ENCODE data around the gene EDA.
"Not testable (repeated sequence)": the region's sequence is repeated elsewhere in the genome, so short reads cannot be mapped to it uniquely, and the experiment has no call there.

EDA gene

DNA sequence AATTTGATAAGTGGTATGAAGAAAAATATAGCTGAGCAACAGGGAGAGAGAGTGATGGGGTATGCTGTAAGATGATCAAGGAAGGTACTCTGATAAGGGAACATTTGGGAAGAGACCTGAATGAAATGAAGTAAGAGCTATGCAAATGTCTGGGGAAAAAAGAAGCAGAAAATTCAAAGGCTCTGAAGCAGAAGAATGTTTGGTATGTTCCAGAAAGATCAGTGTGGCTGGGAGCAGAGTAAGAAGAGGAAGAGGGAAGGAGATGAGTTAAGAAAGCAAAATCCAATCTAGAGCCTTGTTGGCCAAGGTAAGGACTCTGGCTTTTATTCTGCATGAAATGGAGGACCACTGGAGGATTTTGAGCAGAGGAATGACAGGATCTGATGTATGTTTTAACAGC lies 343.8 kb downstream of the EDA start:
- DNase-seq (ENCODE audit: low read depth): no peak

DNA sequence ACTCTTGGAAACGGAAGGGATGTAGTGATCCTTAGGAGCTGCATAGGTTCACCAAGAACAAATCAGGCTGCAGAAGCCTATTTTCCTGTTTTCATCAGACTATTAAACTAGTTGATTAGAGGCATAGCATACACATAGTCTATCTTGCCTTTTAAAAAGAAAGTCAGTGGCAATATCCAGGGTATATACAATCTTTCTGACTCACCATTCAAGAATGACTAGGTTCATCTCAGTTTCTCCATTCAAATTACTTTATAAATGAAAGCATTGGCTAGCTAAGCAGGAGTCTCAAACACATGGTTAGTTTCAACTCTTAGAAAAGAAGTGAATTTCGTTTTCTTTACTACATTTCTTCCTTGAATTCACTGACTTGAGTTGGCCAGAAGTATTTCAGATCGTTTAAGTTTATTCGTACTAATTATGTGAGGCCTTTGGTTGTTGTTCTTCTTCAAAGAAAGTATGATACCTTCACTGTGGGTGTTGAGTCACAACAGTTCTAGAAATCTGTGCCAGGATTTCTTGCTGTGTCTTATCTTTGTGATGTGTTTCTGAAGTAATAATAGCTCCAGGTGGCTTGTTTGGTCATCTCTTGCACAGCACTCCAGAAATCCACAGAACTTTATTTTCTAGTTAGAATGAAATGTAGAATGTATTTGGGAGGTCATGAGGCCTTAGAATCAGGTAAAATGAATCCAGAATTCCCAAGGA lies 345.6 kb downstream of the EDA start:
- no peak for DNase-seq (ENCODE audit: low read depth)

DNA sequence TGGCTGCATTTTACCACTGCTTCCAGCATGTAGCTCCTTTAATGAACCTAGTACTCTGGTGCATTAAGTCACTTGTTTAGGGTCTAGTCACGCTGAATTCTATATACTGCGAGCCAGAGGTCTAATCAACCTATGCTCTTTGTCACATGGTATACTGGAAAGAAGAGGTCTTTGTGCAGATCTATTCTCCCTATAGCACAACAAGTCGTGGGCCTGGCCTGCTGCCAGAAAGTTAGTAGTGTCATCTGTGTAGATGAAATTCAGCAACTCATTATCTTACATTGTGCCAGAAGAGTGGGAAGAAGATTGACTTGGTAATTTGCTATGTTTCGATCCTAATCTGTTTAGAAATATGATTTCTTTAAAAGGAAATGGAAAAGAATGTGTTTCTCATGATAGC lies 353.0 kb downstream of the EDA start:
- DNase-seq (ENCODE audit: low read depth): no peak

GRCh38 chrX:69969460-69969859 lies 353.5 kb downstream of the EDA start:
- DNase-seq (ENCODE audit: low read depth): no peak

DNA sequence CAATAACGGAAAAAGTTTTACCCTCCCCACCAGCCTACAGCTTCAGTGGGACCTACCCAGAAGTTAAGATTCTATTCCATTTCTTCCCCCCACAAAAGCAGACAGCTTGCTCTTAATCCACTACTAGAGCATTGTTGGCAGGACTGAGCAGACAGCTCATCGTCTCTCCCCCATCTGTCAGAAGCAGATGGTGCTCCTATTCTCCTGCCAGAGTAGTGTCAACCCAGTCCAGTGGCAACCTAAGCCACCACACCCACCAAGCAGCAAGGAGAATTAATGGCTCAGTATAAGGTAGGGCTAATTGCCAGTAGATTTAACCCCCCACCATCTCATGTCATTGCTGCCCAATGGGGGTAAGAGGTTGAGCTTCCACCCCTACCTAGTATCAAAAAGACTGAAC lies 371.8 kb downstream of the EDA start:
- no peak for DNase-seq (ENCODE audit: low read depth)

GRCh38 chrX:69988955-69989394 lies 373.1 kb downstream of the EDA start:
- no peak for DNase-seq (ENCODE audit: low read depth)

GRCh38 chrX:69991685-69992084 lies 375.8 kb downstream of the EDA start:
- no peak for DNase-seq (ENCODE audit: low read depth)

DNA sequence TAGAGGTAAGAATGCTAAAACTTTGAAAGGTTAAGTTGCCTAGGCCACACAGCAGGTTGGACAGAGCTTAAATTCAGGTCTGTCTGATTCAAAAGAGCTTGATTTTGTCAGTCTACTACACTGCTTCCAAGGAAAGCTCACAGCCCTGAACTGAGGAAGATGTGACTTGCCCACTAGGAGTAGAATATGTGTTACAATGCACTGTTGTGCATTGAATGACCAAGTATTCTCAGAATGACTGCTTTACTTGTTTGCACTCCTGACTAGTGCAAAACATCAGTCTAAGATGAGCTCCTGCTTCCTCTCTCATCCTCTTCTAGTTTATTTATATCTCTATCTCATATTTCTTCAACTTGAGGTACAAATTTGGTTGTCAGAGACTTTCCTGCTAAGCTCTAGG lies 377.6 kb downstream of the EDA start:
- DNase-seq (ENCODE audit: low read depth): no peak

DNA sequence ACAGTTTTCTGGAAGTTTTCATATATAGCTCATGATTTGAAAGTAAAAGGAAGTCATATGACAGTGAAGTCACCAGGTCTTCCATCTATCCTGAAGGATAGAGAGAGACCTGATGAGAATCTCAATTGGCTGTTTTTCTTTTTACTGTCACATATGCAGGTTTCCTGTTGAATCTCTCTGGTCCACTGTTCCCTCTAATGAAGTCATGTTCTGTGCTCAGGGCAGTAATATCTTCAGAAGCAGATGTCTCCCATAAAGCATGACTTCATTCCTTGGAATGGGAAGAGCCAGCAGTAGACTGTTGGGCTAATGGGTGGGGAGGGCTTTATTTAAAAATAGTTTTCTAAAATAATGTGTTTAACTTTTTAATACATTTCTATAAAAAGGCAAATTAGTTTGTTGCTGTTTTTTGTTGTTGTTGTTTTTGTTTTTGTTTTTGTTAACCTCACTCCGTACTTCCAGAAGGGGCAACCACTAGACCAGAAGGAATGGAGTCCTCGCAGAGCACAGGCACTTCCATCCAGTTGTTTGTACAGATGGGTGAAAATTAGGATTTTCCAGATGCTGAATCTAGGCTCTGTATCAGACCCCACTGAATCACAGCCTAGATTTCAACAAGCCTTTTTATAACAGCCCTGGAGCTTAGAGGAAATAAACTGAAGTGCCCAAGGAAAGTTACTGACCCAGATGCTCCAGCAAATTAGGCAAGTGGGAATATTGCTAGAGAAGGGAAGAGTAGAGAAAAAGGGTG lies 379.6 kb downstream of the EDA start:
- no peak for DNase-seq (ENCODE audit: low read depth)

DNA sequence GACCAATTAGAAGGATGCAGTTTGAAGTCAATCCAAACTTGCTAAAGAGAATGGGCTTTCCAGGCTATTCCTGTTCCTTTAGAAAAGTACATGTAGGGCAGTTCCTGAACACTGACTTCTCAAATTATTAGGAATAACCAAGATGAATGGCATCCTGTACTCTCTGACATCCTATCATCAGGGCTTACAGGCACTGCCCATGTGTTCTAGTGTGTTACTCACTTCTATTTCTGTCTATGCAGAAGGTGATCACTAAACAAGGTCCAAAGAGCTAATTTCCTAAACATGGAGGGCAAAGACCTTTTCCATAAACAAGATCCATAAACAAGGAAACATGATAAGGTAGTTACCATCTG lies 380.2 kb downstream of the EDA start:
- DNase-seq (ENCODE audit: low read depth): no peak

- DNase-seq (ENCODE audit: low read depth): not testable (repeated sequence)
Observed at GRCh38 chrX:69998299-69998698, 382.4 kb downstream of the EDA start.

DNA sequence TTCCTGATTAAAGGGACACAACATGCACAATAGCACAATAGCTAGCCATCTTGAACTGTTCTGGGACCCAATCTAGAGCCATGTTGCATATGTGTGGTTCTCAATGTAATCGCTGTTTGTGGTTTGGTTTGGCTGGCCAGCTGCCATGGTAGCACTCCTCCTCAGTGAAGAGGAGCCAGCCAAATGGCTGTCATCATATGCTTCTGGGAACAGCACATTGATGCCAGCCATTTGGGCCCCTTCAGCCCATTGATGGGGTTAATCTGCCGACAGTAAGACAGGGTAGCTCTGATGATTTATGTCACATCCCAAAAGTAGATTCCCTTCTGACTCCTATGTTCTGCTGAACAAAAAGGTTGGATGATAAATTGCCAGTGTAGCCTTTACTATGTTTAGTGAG lies 385.4 kb downstream of the EDA start:
- DNase-seq (ENCODE audit: low read depth): no peak

GRCh38 chrX:70001708-70002341 lies 385.9 kb downstream of the EDA start:
- DNase-seq (ENCODE audit: low read depth): no peak

DNA sequence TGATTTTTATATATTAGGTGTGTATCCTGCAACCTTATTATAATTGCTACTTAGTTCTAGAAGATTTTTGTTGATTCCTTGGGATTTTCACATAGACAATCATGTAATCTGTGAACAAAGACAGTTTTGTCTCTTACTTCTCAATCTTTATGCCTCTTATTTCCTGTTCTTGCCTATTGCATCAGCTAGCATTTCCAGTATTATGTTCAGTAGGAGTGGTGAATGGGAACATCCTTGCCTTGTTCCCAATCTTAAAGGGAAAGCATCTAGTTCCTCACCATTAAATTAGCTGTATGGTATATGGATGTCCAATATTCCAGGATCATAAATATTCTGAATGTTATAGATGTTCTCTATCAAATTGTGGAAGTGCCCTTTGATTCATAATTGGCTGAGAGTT lies 392.0 kb downstream of the EDA start:
- DNase-seq (ENCODE audit: low read depth): no peak

- DNase-seq (ENCODE audit: low read depth): no peak
Observed at GRCh38 chrX:70009049-70009448, 393.1 kb downstream of the EDA start.

DNA sequence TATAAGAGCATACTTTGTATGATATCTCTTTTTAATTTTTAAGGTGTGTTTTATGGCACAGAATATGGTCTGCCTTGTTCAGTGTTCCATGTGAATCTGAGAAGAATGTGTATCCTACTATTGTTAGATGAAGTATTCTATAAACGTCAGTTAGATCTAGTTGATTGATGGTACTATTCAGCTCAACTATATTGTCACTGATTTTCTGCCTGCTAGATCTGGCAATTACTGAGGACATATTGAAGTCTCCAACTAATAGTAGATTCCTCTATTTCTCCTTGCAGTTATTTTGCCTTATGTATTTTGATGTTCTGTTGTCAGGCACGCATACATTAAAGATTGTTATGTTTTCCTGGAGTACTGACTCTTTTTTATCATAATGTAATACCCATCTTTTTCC lies 394.1 kb downstream of the EDA start:
- no peak for DNase-seq (ENCODE audit: low read depth)

DNA sequence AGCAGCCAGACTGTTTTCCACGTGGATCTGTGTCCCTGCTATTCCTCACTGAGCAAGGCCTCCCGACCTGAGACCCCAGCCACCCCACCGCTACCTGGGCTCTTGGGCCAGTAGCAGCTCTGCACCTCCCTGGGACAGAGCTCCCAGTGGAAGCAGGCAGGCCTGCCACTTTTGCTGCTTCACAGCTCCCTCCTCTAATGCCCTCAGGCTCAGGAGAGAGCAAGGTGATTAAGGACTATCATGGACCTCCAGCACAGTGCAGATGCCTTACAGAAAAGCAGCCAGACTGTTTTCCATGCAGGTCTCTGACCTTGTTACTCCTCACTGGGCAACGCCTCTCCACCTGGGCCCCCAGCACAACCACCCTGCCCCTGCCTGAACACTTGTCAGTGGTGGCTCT lies 396.8 kb downstream of the EDA start:
- DNase-seq (ENCODE audit: low read depth): no peak

GRCh38 chrX:70013466-70014381 lies 397.8 kb downstream of the EDA start:
- no peak for DNase-seq (ENCODE audit: low read depth)

DNA sequence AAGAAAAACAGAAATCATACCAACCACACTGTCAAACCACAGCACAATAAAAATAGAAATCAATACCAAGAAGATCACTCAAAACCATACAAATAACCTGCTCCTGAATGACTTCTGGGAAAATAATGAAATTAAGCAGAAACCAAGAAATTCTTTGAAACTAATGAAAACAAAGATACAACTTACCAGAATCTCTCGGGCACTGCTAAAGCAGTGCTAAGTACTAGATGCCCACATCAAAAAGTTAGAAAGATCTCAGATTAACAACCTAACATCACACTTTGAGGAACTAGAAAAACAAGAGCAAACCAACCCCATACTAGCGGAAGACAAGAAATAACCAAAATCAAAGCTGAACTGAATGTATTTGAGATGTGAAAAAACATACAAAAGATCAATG lies 400.6 kb downstream of the EDA start:
- DNase-seq (ENCODE audit: low read depth): no peak

- no peak for DNase-seq (ENCODE audit: low read depth)
Observed at GRCh38 chrX:70022616-70023015, 406.7 kb downstream of the EDA start.

DNA sequence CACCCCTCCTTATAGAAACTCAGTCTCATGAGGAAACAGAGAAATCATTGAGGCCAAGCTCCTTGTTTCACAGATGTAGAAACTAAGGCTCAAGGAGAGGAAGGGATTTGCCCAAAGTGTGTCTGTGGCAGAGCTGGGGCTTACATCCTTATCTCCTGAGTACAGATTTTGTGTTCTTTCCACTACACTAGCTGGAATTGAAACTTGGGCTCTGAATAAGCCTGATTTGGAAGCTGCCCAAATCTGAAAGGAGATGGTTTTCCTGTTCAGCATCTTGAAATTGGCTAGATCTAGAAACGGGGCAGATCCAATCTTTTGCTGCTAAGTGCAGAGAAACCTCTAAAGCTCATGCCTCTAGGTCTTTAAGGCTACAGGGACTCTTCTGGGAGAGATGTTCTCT lies 409.6 kb downstream of the EDA start:
- DNase-seq (ENCODE audit: low read depth): no peak

DNA sequence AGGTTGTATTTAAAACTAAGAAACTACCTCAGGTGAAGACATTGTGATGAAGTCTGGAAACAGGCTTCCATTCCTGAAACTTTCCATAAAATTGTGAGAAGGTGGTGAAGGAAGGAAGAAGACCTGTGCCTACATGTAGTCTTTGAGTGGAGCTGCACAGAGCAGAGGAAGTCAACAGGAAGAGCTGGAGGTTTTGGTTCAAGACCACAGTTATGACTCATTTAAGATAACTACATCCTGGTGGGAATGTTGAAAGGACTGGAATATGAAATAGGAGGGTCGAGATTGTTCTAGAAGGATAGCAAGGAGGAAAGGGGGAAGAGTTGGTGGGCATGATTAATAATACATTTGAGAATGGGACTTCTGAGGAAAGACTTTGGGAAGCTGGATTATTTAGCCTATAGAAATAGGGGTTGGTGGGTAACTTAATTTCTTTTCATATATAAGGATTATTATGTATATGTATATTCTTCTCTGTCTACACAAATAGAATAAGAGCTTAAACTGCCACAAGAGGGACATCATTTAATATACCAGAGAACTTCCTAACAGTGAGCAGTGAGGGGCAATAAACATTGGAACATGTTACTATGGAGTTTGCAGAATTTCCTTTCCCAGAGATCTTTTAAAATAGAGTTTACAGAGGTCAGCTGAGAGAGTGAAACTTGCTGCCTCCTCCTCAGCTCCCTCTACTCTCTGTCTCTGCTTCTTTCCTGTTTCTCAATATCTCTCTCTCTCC lies 410.4 kb downstream of the EDA start:
- no peak for DNase-seq (ENCODE audit: low read depth)
